HepG2 (cell line): Measurements from ENCODE around the gene ZNF574.
"Not testable (repeated sequence)": the region's sequence is repeated elsewhere in the genome, so short reads cannot be mapped to it uniquely, and the experiment has no call there.

Source experiments
- CREM ChIP-seq, 2 experiments: sonication (generic) in 1 of 2; formaldehyde crosslinking in 1 of 2; IDR thresholded peaks; 2 replicates each; pipeline versions ENCODE4 v1.4.0 to v1.6.1; 2016 to 2020; ENCODE audit warnings: antibody characterized with exemption in 1 of 2, mild to moderate bottlenecking in 1 of 2, missing genetic modification reagents in 1 of 2
- IRF2 ChIP-seq: IDR thresholded peaks from 2 replicates; pipeline ENCODE4 v1.6.1; 2018; ENCODE audit warnings: missing genetic modification reagents, missing compliant biosample characterization
- TCF7 ChIP-seq: sonication (generic); IDR thresholded peaks from 2 replicates; pipeline ENCODE4 v1.6.1; 2016; ENCODE audit warnings: antibody characterized with exemption, low read depth
- TSC22D2 ChIP-seq: sonication (generic); formaldehyde crosslinking; IDR thresholded peaks from 2 replicates; pipeline ENCODE4 v1.5.1; 2020; ENCODE audit warnings: missing genetic modification reagents, mild to moderate bottlenecking, borderline replicate concordance

- not testable (repeated sequence) for TF ChIP-seq CREM (IDR thresholded peaks at IDR 0.05); CREM (CRISPR knock-in tag; IDR thresholded peaks at IDR 0.05); TCF7; IRF2 (CRISPR knock-in tag); TSC22D2 (CRISPR knock-in tag)
Measured at GRCh38 chr19:42100241-42100640, 24.3 kb downstream of the ZNF574 start.
